Aorta (tissue), 5 donors: Measurements from ENCODE around the gene PDIK1L. TPM values are rescaled to one million over a fixed set of nuclear protein-coding genes. Genes with fewer than 3 reads are reported as not detected.

ENCODE experiments used
- ATAC-seq: fragments of 200-7000 bp; cut with Tn5 transposase; one replicate; pipeline ENCODE4 v1.9.1; 2022; ENCODE audit warnings: moderate library complexity; ENCODE audit not compliant: low FRiP score
- DNase-seq, 2 donors: peaks; one replicate each; pipeline ENCODE4 v3.0.0-alpha.2; 2020
- H3K27ac ChIP-seq, 2 donors: one replicate each; pipeline ENCODE4 v1.5.1; 2013; ENCODE audit warnings: low read length in 2 of 2, mild to moderate bottlenecking in 2 of 2, moderate library complexity in 2 of 2, control low read depth in 1 of 2, inconsistent platforms in 1 of 2, low read depth in 1 of 2
- H3K27me3 ChIP-seq, 2 donors: one replicate each; pipeline ENCODE4 v1.6.1; 2013; ENCODE audit warnings: control low read depth in 1 of 2, low read length in 1 of 2, mild to moderate bottlenecking in 1 of 2, moderate library complexity in 1 of 2; ENCODE audit not compliant: insufficient read depth in 2 of 2, control insufficient read depth in 1 of 2
- H3K36me3 ChIP-seq, 2 donors: one replicate each; pipeline ENCODE4 v1.6.1; 2013; ENCODE audit warnings: control low read depth in 1 of 2, low read length in 1 of 2, mild to moderate bottlenecking in 1 of 2; ENCODE audit not compliant: insufficient read depth in 2 of 2, control insufficient read depth in 1 of 2
- H3K4me1 ChIP-seq, 2 donors: one replicate each; pipeline ENCODE4 v1.6.1; 2013; ENCODE audit warnings: low read length in 2 of 2, control low read depth in 1 of 2, mild to moderate bottlenecking in 1 of 2, moderate library complexity in 1 of 2; ENCODE audit not compliant: insufficient read depth in 2 of 2, control insufficient read depth in 1 of 2
- H3K4me3 ChIP-seq, 2 donors: one replicate each; pipeline ENCODE4 v1.5.1; 2013; ENCODE audit warnings: low read length in 2 of 2, control low read depth in 1 of 2, mild to moderate bottlenecking in 1 of 2
- H3K9me3 ChIP-seq: one replicate; pipeline ENCODE4 v1.6.1; 2013; ENCODE audit warnings: mild to moderate bottlenecking, low read length; ENCODE audit not compliant: control insufficient read depth
- WGBS, 2 donors: extraction: QIAGEN DNeasy Blood & Tissue Kit; methylation state at CpG; one replicate each; pipeline ENCODE4 v1.1.7; 2013; 5-methylcytosine and 5-hydroxymethylcytosine counted together
- intact Hi-C, 2 donors: fragments of 100-400 bp; cut with DNase I; formaldehyde crosslinking; loops; one replicate each; pipeline versions ENCODE4 v1.14.2 to v1.15.0; 2022
- polyA plus RNA-seq, 2 donors: library from polyadenylated mRNA; stranded (reverse); fragments of 200-250 nt; gene quantifications; one replicate each; pipeline ENCODE4 v1.2.3, GENCODE V29; 2013
- total RNA-seq, 2 donors: library from RNA; stranded (reverse); fragmentation: NEBNext Ultra II Directional; extraction: Animal tissue kit (Norgen Biotek cat#: 25700); gene quantifications; one replicate each; pipeline ENCODE4 v1.2.1, GENCODE V29; 2021
- donor health status: healthy with polysubstance abuse.
- donor health status: Bipolar disorder and iron deficiency.
- donor health status: DM: no; HTN: no; CAD: no.
- donor health status: DM: no; HTN: no; CAD: no.
- donor health status: DM: yes; HTN: yes; CAD: no.

PDIK1L gene
- total and polyA plus RNA-seq, 4 donors = 2.0 to 7.5 (median 5.1) TPM

DNA sequence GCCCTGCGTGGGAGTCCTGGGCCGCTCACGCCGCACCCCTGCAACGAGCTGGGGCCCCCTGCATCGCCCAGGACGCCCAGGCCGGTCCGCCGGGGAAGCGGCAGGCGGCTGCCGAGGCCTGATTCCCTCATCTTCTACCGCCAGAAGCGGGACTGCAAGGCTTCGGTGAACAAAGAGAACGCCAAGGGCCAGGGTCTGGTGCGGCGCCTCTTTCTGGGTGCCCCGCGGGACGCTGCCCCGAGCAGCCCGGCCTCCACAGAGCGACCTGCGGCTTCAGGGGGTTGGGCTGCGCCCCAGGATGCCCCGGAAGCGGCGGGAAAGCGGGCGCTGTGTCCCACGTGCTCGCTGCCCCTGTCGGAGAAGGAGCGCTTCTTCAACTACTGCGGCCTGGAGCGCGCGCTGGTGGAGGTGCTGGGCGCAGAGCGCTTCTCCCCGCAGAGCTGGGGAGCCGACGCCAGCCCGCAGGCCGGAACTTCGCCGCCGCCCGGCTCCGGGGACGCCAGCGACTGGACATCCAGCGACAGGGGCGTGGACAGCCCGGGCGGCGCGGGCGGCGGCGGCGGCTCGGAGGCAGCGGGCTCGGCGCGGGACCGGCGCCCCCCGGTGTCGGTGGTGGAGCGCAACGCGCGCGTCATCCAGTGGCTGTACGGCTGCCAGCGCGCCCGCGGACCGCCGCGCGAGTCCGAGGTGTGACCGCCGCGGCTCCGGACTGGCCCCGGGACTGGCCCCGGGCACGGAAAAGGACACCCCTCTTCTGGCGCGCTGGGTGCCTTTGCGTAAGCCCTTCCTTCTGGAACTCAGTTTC lies 50.0 kb downstream of the PDIK1L start:
- 3 to 4% methylated on average over 53 to 98 of the region's 98 CpGs for WGBS, 2 donors
- ATAC-seq = peak; percentile 61

DNA sequence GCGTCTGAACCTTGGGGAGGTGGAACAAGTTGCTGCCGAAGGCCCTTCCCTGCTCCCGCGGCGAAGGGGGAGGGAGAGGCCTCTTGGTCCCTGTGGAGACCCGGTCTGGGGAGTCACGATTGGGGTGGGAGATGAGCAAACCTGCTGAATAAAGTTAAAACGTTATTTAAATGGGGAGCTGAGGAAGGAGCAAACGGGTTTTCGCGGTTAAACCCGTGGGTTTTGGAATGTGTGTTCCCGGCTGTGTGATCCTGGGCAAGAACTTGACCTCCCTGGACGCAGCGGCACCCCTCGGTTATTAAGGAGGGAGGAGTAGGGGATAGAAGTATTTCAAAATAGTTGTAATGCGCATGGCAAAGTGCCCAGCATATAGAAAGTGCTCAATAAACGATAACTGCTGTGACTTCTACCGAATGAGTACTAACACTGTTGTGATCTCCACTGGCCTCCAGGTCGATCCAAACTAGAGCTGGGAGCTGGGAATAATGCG lies 50.6 kb downstream of the PDIK1L start:
- Histone ChIP-seq H3K27ac (no peak overlapping the region), H3K27me3 (no peaks in the 10 kb centered on the region), H3K4me3 (peak overlapping the region; percentile 46 to 49), H3K9me3 (no peaks in the 10 kb centered on the region), H3K36me3 (no peaks in the 10 kb centered on the region), H3K4me1 (no peaks in the 10 kb centered on the region)
- 38 to 48% methylated on average over 21 of the region's 21 CpGs for WGBS, 2 donors
- intact Hi-C loops = loop anchor here (5.0 kb wide), 2 partner anchors 55 to 125 kb away; no protein-coding TSS in a partner anchor
- DNase-seq (no peak), ATAC-seq (no peak)

More for the DNA sequence above, 50.0 kb downstream of the PDIK1L start:
- Histone ChIP-seq H3K9me3 (no peaks in the 10 kb centered on the region), H3K4me1 (no peaks in the 10 kb centered on the region), H3K4me3 (peak overlapping the region; percentile 46 to 49), H3K27ac (no peak overlapping the region), H3K27me3 (no peaks in the 10 kb centered on the region), H3K36me3 (no peaks in the 10 kb centered on the region)
- DNase-seq = peak; percentile 65 to 89
- intact Hi-C loops = loop anchor here (5.0 kb wide), 2 partner anchors 54 to 124 kb away; no protein-coding TSS in a partner anchor

DNA sequence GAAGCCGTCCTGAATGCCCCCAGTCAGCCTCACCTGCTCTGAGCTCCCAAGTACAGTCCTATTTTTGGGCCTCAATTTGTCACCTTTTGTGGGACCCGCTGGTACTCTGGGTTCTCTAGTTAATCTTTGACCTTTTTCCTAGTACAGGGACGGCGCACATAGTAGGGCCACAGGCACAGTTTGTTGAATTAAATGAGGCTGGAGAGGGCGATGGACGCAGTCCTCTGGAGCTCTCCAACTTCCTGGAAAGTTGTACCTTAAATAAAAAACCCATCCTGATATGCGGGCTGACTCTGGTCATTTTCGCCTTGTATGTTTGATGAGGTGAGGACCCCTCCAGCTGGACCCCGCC lies 52.0 kb downstream of the PDIK1L start:
- ATAC-seq (no peak), DNase-seq (no peak)
- intact Hi-C loops = loop anchor here (5.0 kb wide), 2 partner anchors 56 to 126 kb away; no protein-coding TSS in a partner anchor
- Histone ChIP-seq H3K27me3 (no peaks in the 10 kb centered on the region), H3K4me3 (no peak overlapping the region), H3K9me3 (no peaks in the 10 kb centered on the region), H3K4me1 (no peaks in the 10 kb centered on the region), H3K36me3 (no peaks in the 10 kb centered on the region), H3K27ac (no peak overlapping the region)
- 62 to 68% methylated on average over 9 of the region's 9 CpGs for WGBS, 2 donors

DNA sequence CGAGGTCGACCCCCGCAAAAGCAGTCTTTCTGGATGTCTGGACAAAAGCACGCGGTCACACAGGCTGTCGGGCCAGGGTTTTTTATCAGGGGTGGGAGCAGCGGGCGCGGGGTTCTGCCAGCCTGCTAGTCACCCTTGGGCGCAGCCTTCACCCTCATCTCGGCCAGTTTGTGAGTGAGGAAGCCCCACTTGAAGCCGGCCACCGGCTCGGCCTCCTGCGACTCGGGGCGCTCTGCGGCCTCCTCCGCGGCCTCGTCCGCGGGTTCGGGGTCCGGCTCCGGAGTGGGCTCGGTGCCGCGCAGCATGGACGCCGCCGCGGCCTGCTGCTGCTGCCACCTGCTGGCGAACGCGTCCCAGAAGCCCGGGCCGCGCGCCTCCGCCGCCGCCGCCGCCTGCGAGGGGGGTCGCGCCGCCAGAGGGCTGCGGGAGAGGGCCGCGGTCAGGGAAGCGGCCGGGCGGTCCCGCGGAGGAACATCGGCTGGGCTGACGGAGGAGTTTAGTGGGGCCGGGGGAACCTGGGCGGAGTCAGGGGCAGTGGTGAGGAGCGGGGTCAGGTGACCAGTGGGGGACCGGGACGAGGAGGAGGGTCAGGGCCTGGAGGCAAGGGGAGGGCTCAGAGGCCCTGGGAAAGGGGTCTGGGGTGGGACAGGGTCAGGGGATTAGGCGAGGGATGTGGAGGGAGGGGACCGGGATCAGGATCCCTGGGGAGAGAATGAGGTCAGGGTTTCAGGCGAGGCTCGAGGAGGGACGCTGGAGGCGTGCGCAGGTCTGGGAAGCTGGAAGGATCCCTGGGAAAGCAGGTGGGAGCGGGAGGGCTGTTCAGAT lies 52.6 kb downstream of the PDIK1L start:
- WGBS, 2 donors = 10% methylated on average over 61 to 72 of the region's 72 CpGs
- Histone ChIP-seq H3K4me1 (no peaks in the 10 kb centered on the region), H3K9me3 (no peaks in the 10 kb centered on the region), H3K27me3 (no peaks in the 10 kb centered on the region), H3K36me3 (no peaks in the 10 kb centered on the region), H3K27ac (no peak overlapping the region), H3K4me3 (peak overlapping the region in 1 of 2 donors; percentile 22)
- ATAC-seq (peak; percentile 54), DNase-seq (peak in 1 of 2 donors; percentile 85)
- intact Hi-C loops = loop anchor here (5.0 kb wide), 2 partner anchors 57 to 127 kb away; no protein-coding TSS in a partner anchor

DNA sequence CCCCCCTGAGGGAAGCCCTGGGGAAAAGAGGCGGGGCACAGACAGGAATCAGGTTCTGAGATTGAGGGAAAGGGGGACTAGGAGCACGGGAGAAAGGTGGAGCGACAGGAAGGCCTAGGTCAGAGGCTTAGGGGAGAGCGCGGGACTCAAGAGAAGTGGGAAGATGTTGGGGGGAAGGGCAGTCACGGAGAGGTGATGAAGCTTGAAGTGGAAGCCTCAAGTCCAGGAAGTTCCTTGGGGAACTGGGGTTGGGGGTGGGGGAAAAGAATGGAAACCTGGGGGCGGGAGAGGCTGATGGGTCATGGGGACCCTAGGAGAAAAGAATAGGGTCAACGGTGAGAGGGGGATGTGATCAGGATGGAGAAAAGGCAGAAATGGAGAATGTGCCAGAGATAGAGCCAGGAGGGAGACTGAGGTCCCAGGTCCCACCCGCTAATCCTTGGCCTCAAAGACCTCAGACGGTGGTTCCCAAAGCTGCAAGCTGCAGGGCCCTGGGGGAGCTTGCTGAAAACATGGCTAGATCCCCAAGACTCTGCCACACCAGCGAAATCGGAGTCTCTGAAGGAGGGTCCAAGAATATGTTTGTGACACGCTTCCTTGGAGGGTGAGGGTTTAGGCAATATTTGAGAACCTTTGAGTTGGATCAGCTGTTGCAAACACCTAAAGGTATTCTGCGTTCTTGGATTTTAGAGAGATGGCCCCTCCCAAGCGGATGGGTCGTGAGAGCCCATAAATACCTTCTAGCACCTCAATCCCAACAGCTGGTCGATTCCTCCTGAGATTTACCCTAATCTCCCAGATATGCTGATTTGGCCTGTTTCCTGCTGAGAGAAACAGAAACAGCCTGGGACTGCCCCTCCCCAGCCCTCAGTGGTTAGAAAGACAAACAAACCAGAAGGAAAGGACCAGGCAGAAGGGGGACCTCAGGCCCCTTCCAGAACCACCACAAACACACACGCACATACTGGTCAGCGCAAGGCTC lies 53.5 kb downstream of the PDIK1L start:
- no peak for DNase-seq
- intact Hi-C loops = loop anchor here (5.0 kb wide), 3 partner anchors 53 to 128 kb away; partner anchors contain the start of gene PDIK1L (in 1 of the 2)
- Histone ChIP-seq H3K27ac (no peak overlapping the region), H3K27me3 (no peaks in the 10 kb centered on the region), H3K4me1 (no peaks in the 10 kb centered on the region), H3K4me3 (no peak overlapping the region), H3K36me3 (no peaks in the 10 kb centered on the region), H3K9me3 (no peaks in the 10 kb centered on the region)
- 80 to 81% methylated on average over 19 of the region's 19 CpGs for WGBS, 2 donors
- no peak for ATAC-seq

DNA sequence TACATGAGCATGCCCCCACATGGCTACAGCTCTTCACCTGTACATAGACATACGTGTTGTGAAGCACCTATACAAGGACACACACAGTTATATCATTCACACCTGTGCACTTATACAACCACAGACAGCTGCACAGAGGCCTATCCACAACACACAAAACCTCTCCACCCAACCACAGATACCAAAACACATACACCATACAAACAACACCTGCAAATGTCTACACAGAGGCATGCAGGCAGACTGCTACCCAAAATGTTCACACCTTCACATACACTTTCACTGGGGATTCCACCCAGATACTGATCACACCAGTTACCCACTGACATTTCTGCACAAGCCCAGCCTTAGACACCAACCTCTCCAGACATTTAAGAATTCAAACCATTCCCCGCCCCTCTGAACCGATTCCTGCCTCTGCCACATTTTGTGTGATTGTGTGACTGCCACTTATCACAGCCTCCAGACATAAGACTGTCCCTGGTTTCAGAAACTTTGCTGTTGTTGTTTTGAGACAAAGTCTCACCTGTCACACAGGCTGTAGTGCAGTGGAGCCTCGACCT lies 55.2 kb downstream of the PDIK1L start:
- no peak for ATAC-seq
- intact Hi-C loops = loop anchor here in 1 of 2 donors (5.0 kb wide), 1 partner anchor 54 kb away; the partner anchor contains the start of gene PDIK1L
- H3K4me3 ChIP-seq = no peak overlapping the region
- H3K36me3 ChIP-seq = no peaks in the 10 kb centered on the region
- WGBS, 2 donors = 81 to 84% methylated on average over 4 of the region's 4 CpGs
- no peak overlapping the region for H3K27ac ChIP-seq
- DNase-seq = no peak
- H3K27me3 ChIP-seq = no peaks in the 10 kb centered on the region
- no peaks in the 10 kb centered on the region for H3K9me3 ChIP-seq
- no peaks in the 10 kb centered on the region for H3K4me1 ChIP-seq

DNA sequence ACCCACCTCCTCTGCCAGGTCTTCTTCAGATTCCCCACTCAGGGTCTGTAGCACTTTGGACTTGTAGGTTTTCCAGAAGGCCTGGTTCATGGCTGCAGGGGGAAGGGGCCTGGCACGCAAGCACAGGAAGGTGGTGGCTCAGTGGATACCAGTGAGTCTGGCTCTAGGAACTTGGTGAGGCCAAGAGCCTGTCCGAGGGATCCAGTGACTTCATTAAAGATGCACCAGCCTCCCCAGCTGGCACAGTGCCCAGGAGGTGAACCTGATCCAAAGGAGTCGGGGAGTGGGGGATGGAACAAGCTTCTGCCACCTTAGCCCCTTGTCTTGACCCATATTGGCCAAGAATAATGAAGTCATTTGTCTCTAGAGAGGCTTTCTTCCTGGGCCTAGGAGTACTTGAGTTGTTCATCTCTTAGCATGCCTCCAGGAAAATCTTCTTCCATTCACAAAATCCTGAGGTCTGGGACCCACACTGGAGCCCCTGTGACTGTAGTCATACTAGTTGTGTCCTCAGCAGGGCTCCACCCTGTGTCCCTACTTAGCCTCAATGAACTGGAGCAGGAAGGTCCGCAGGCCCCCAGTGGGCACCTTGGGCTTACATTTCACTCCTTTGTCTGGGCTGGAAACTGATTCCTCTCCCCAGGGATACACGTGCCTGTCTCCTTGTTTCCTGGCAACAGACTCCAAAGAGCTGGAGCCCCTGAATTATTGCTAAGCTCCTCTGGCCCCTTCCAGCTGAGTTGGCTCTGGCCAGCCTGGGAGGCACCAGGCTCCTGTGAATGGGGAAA lies 57.0 kb downstream of the PDIK1L start, which contains the start of gene C1orf232:
C1orf232 (minus strand) TSS at position 554 of the 788 bp plus-strand sequence; CDS start at position 90, 464 bp downstream.
- no peak for ATAC-seq
- intact Hi-C loops = loop anchor here in 1 of 2 donors (2.0 to 5.0 kb wide), 2 partner anchors 56 to 152 kb away; partner anchors contain the start of gene PDIK1L
- Histone ChIP-seq H3K27me3 (no peaks in the 10 kb centered on the region), H3K9me3 (no peaks in the 10 kb centered on the region), H3K27ac (no peak within 1 kb of the TSS), H3K4me3 (peak within 1 kb of the TSS; percentile 44 to 52), H3K4me1 (no peaks in the 10 kb centered on the region), H3K36me3 (no peaks in the 10 kb centered on the region)
- no peak for DNase-seq
- 71 to 77% methylated on average over 5 of the region's 5 CpGs for WGBS, 2 donors
